SHP77 treated with DMSO at 0.1 percent for 48 hours (cell line): ENCODE results near the gene PRKN.

Source experiments
- DNase-seq: peaks from one replicate; lab custom pipeline; 2025; lab: John Stamatoyannopoulos, UW

PRKN gene

DNA sequence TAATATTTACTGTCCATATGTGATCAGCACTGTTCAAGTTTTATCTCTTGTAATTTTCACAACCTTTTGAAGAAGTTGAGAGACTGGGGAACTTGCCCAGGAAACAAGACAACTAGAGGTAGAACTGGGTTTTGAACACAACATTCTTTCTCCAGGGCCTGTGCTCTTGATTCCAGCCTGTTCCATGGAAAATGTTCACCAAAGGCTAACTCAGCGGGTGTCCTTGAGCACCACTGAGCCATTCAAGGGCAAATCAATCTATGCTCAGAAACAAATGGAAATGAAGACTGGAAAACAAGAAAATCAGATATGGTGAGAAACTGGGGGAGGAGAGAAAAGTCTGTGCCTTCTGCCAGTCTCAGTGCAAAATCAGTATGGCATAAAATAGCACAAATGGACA is 771.5 kb downstream of the PRKN start:
- no peak for DNase-seq

DNA sequence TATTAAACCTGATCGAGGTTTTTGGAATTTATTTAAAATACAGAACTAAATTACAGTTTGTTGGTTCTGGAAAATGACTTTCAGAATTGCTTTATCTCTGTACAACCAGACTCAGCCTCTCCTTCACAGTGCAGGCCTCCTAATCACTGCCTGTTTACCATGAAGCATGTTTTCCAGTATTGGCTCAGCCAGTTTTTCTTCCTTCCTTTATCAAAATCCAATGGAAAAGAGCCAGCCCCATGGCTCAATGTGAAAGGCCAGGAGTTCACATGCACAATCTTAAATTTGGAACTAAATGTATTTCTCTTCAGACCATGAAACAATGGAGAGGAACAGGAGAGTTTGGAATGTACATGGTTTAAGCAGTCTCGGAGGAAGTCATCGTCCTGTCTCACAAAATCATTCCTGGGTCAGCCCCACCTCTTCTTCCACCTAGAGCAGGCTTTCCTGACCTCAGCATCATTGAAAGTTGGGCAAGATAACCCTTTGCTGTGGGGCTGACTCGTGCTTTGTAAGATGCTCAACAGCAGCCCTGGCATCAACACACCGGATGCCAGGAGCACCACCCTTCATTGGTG is 772.8 kb downstream of the PRKN start:
- DNase-seq, result no peak

DNA sequence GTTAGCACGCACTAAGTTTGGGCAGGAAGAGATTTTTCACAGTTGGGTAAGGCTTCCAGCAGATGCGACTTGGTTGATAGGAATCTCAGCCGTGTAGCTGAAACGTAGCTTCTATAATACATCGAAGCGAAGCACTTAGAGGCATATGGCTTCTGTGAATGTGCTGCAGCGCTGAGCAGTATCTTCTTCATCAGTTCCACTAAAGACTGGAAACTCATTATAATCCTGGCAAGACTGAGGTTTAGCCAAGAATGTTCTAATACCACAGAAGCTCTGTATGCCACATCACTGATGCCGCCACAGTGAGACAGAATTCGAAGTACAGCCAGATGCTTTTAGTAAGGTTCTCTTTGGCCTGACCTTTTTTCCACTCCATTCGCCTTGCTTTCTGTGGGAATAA is 773.5 kb downstream of the PRKN start:
- no peak for DNase-seq

- DNase-seq, result no peak
Measured at GRCh38 chr6:161951126-161951525, 776.4 kb downstream of the PRKN start.

GRCh38 chr6:161949531-161949930 is 778.0 kb downstream of the PRKN start:
- no peak for DNase-seq

DNA sequence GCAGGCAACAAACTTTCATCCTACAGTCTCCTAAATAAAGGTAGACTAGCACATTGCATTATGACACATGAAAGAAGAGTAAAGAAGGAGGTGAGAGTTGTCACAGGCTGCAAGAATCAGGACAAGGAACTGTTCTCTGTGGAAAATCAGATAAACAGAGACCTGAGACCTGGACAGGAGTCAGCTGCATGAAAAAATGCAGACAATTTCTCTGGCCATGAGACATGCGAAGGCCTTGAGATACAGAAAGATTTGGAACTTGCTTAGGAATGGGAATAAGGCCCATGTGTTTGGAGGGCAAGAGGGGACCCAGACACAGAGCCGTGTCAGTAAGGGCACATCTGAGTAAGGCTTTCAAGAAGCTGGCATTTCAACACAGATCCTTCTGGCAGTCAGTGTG is 779.1 kb downstream of the PRKN start:
- DNase-seq, result no peak

GRCh38 chr6:161947371-161947770 is 780.2 kb downstream of the PRKN start:
- no peak for DNase-seq

DNA sequence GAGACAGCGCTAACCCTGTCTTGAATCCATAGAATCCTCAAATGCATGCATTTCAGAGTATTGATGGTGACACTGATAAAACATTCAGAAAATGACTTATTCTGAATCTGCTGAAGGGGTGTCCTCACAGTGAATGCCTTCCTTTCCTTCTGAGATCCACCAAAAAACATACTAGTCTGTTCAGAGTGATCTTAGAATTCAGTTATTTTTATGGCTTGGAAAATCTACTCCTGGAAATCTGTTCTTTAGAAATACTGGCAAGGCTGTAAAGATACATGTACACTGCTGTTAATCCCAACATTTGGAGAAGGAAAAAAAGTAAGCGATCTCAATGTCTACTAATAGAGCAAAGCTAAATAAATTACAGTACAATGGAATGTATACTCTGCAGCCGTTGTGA is 781.1 kb downstream of the PRKN start:
- DNase-seq, result no peak

DNA sequence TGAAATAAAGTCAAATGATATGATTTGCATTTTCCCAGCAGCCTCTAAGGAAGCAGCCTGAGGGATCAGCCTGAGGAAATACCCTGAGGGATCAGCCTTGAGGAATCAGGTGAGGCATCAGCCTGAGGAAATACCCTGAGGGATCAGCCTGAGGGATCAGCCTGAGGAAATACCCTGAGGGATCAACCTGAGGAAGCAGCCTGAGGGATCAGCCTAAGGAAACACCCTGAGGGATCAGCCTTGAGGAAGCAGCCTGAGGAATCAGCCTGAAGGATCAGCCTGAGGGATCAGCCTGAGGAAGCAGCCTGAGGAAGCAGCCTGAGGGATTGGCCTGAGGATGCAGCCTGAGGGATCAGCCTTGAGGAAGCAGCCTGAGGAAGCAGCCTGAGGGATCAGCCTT is 784.0 kb downstream of the PRKN start:
- no peak for DNase-seq

DNA sequence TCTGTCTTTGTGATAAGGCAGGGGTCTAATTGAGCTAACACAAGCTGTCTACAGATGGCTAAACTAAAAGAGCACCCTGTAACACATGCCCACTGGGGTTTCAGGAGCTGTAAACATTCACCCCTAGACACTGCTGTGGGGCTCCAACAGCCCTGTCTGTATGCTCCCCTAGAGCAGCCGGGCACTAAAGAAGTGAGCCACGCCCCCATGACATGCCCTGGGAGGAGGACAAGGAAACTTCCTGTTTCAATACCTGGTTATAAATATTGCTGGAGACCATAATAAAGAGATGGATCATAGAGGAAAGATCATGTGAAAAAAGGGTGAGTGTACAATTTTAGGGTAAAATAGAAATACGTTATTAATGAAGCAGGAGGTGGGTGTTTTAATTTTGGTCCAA is 786.0 kb downstream of the PRKN start:
- DNase-seq, result no peak

- DNase-seq, result no peak
Measured at GRCh38 chr6:161940519-161940918, 787.0 kb downstream of the PRKN start.

DNA sequence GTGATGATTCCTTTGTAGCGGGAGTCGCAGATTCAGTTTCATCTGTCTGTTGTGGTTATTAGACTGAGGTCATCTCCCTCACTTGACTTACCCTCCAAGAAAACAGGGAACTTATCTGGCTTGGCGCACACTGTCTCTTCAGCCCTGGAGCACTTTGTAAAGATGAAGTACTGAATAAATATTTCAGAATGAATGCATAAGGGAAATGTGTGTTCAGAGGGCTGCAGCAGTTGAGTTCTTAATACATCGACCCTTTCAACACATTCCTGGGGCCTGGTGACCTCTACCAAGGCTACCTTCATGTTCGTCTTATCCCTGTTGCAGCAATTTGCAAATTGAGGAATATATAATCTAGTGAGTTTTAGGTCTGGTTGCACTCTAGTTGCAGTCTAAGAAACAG is 801.2 kb downstream of the PRKN start:
- no peak for DNase-seq

DNA sequence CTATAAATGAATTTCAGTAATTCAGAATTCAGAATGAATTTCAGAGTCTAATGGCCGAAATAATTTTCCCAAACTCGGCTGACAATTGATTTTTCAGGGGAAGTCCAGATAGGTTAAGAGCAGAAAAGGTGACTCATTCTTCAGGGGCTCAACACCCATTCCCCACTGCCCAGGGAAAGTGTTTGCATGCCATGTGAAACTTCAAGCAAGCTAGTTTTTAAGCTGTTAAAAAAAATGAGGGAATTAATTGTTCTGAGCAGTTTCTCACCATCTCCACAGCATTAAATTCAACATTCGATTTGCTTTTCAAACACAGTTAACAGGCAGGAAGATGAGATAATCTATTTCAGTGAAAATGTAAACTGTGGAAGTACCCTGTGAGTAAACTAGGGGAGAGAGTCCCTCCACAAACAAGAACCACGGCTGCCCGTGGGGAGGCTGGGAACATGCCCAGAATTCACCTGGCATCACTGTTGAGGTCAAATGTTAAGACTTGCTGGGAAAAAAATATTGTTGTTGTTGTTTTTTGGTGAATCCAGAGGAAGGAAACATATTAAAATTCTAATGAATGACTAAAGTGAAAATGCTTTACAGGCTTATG is 803.0 kb downstream of the PRKN start:
- DNase-seq, result no peak

- DNase-seq, result peak; percentile 74
Measured at GRCh38 chr6:161922631-161923119, 804.9 kb downstream of the PRKN start.

GRCh38 chr6:161921602-161922395 is 805.8 kb downstream of the PRKN start:
- no peak for DNase-seq

DNA sequence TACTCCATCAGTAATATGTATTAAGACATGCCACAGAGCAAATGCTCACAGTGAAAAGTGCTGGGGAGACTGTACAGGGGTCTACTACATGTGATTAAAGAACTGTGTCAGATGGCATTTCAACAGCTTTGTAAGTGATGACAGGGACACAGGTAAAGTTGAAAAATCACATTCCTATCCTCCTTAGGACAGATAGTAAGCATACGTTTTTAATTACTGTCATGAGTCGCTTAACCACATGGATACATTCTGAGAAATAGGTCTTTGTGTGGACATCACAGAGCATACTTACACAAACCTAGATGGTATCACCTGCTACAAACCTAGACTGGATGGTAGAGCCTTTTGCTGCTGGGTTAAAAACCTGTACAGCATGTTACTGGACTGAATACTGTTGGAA is 807.9 kb downstream of the PRKN start:
- DNase-seq, result no peak

DNA sequence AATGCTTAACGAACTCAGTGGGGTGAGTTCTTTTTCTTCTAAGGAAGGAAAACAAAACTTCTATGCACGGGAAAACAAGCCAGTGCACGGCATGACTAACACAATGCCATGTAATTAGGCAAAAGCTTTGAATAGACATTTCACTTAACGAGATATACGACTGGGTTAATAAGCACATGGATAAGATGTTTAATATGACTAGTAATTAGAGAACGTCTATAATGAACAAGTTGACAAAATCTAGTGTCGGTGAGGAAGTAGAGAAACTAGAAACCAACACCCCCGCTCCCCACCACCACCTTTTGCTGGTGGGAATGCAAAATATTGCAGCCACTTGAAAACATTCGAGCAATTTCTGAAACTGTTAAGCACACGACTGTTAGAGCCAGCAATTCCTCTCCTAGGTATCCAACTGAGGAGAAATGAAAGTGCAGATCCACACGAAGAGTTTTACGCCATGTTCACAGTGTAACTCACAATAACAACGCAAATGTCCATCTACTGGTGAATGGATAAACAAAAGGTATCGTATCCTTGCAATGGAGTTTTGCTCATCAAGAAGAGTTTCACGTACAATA is 808.8 kb downstream of the PRKN start:
- no peak for DNase-seq

DNA sequence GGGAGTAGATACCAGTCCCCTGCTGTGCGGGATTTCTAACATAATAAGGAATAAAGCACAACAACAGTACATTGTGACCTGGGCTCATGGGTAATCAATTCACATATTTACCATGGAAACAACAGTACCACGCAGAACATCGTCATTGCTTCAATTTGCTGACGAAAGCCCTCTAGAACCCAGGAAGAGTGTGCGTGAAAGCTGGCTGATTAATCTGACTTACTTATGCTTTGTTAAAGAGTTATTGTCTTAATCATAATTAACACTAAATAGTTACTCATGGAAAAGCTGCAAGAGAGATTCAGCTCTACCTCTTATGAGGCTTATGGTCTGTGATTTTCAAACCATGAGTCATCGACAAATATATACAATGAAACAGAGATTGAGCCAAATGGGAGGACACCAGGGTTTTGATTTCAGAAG is 809.4 kb downstream of the PRKN start:
- no peak for DNase-seq

DNA sequence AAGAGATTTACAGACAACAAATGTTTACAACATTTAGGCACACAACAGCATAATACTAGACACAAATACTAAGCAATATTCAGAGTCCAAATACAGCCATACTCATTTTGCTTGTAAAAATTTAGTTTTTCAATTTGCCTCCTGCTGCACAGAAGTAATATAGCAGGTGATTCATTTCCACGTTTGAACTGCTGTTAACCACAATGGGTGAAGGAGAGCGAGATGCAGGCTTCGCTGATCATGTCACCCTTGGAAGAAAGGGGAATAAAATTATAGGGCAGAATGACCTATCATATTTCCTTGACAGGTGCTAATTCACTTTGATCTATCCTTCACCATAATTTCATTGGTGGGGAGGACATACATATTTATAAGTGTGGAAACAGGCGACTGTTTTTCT is 809.9 kb downstream of the PRKN start:
- peak; percentile 21 for DNase-seq

- DNase-seq, result no peak
Measured at GRCh38 chr6:161915456-161915964, 812.1 kb downstream of the PRKN start.

- no peak for DNase-seq
Measured at GRCh38 chr6:161908872-161909271, 818.7 kb downstream of the PRKN start.

- no peak for DNase-seq
Measured at GRCh38 chr6:161906571-161906970, 821.0 kb downstream of the PRKN start.
